ENCODE results near the gene SAMD10.

- TF ChIP-seq, protein P1, sequence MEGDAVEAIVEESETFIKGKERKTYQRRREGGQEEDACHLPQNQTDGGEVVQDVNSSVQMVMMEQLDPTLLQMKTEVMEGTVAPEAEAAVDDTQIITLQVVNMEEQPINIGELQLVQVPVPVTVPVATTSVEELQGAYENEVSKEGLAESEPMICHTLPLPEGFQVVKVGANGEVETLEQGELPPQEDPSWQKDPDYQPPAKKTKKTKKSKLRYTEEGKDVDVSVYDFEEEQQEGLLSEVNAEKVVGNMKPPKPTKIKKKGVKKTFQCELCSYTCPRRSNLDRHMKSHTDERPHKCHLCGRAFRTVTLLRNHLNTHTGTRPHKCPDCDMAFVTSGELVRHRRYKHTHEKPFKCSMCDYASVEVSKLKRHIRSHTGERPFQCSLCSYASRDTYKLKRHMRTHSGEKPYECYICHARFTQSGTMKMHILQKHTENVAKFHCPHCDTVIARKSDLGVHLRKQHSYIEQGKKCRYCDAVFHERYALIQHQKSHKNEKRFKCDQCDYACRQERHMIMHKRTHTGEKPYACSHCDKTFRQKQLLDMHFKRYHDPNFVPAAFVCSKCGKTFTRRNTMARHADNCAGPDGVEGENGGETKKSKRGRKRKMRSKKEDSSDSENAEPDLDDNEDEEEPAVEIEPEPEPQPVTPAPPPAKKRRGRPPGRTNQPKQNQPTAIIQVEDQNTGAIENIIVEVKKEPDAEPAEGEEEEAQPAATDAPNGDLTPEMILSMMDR (IDR thresholded peaks at IDR 0.05) = no peak
- no peak for TF ChIP-seq POLR2A (IDR thresholded peaks at IDR 0.05)
These were observed 38.0 kb downstream of the SAMD10 start for GRCh38 chr20:63941282-63942081.

All from esophagus squamous epithelium (tissue), 4 donors.